ENCODE results near the gene CRYGC. TPM values are rescaled to one million over a fixed set of nuclear protein-coding genes. Genes with fewer than 3 reads are reported as not detected.
"Not testable (repeated sequence)": the region's sequence is repeated elsewhere in the genome, so short reads cannot be mapped to it uniquely, and the experiment has no call there.

The CRYGC gene, protein sequence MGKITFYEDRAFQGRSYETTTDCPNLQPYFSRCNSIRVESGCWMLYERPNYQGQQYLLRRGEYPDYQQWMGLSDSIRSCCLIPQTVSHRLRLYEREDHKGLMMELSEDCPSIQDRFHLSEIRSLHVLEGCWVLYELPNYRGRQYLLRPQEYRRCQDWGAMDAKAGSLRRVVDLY
- polyA plus RNA-seq (2013, experiment 1 of 2; ENCODE audit: insufficient read length): not detected
- not detected for polyA plus RNA-seq (2013, experiment 2 of 2; ENCODE audit: insufficient read length)

DNA sequence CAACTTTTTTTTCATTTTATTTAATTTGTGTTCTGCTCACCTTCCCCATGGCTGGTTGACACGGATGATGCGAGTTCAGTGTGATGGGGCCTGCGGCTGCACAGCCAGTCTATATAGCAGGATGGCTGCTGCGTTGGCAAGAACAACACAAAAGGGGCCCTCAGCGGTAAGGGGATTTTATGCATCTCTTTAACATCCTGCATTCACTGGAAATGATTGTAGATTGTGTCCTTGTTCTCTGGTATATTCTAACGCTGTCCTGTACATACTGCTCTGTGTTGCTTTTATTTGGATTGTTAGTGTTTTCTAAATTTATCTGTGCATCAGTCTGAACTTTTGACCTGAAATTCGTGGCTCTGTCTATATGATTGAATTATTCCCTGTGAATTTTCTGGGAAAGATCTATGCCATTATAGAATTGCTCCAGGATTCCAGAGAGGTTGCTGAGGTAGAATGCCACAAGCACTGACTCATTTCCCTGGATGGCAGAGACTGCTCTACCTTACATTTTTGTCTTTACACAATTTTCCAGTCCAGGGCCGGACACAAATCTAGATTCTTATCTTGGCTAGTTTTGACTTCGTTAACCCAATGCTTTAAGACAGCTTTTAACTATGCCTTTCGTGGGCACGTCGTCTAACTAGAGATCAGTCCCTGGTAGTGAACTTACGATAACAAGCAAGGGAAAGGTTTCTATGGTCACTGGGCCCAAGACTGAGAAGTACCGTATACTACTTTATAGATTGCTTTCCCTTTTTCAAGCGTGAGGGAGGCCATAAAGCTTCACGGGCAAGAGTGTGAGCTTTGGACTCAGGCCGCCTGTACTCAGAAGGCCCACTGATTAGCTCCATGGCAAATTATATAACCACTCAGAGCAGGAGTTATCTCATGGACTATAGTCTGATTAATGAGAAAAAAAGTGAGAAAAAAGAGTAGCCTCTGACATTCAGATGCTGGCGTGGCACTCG, at the start of gene CRYGC:
CRYGC (minus strand) TSS at position 85 of the 968 bp plus-strand sequence; CDS start at position 49, 36 bp downstream.
- DNase-seq: no peak

DNA sequence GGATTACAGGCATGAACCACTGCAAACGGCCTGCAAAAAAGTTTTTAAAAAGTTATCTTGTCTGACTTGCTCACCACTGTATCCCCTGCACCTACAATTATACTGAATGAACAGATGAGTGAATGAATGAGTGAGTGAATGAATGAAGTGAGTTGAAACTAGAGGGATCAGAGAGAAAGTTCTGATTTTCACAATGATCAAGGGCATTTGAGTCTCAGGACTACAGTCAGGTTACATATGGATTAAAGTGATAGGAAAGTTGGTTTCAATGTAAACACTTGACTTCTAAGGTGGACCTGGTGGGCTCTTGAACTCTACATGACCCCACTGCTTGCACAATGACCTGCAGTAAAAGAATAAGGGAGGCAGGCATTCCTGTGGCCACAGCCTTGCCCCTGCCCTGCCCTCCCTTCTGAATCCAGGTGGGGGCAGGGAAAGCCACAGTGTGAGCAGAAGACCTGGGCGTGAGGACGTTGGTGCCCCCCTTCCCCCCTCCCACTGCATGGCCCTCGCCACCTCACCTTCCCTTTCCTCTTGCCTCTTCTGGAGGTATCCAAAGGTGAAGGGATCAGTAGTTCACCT, 49.5 kb upstream of the CRYGC start:
- no peak for DNase-seq

DNA sequence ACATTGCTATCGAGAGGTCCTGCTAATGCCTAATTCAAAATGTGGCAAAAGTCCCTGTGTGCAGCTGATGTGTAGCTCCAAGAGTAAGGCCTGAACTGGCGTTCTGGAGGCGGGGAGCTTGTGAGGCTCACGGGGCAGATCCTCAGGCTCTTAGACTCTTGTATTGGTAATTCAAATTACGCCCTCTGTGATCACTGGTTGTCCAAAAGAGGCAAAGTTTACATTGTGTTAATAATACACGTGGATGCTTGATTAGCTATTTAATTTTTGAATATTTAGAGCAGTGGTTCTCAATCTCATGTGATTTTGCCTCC, 46.2 kb upstream of the CRYGC start:
- DNase-seq: no peak

DNA sequence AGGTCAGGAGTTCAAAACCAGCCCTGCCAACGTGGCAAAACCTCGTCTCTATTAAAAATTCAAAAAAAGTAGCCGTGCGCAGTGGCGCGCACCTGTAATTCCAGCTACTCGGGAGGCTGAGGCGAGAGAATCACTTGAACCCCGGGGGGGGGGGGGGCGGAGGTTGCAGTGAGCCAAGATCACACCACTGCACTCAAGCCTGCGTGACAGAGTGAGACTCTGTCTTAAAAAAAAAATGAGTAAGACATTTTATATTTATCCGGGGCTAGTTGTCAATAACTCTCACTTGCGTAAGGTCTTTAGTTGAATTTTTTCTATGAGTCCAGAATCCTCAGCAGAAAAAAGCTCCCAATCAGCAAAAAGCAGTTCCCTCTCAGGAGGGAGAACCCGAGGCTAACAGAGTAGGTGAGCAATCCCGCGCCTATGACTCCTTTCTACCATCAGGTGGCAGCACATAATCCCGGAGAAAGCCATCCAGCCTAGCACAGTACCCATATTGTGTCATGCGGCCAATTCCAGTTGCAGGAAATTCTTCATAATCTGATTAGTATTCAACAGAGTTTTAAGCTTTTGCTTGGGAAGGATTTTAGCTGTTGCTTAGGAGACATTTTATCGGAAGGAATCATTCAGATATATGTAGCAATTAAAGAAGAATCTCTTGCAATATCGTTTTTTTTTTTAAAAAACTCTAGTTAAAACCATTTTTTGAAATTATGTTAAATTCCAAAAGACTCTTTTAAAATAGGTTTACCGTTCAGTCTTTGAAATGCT, 45.6 kb upstream of the CRYGC start:
- peak; percentile 77 for DNase-seq

DNA sequence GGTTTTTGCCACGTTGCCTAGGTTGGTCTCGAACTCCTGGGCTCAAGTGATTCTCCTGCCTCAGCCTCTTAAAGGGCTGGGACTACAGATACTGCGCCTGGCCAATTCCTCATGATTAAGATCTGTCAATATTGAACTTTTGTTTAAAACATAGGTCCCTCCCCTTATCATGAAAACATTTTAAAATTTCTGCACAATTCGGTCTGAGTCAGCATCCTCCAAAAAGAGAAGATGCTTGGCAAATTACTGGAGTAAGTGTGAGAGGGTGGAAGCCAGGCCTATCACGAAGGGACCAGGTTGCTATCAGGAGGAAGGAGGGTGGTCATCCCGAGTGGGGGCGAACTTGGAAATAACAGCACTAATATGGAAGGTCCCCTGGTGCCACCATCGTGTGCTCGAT, 44.5 kb upstream of the CRYGC start:
- DNase-seq: no peak

DNA sequence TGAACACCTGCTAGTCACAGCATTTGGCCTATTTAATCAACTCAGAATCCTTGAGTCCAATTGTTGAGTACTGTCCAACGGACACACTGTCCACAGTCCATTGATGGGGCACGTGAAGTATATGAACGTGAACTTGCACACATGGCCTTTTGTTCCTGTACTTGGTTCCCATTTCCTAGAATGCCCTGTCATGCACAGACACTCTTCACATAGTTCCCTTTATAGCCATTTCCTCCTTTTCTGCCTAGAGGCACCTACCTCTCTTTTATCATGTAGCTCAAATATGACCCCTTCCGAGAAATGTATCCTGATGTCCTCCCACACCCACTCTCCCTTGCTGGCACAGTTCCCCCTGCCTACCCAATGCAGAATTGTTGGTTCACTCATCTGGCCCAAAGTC, 42.5 kb upstream of the CRYGC start:
- no peak for DNase-seq

DNA sequence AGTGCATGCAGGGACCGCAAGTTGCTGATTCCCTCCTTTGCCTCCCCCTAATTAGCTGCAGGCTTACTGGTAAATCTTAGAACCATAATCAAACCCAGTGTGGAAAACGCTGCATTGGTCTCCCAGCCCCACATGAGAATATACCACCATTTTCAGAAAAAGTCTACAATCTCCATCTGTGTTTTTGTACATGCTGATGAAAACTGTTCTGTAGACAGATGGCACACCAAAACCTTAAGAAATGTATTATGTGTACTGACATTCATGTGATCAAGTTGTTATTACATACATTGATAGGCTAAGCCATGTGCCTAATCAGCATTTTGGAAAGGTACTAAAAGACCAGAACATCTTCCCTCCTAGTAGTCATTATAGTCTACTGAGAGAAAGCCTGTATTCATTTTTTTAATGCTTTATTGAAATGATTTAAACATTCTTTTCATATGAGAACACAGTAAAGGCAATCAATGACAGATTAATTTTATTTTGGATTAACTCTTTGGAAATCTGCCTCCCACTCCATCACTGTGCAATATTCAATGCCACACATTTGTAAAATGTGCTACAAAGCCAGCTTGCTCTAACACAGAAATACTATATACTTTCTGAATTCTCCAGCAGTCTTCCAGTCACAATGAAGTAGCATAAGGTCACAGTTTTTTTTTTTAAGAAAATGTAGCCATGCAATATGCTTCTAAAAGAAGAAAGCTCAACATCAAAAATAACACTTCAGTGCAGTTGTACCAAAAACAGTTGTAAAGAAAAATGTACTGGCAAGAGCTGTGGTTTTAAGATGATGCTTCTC, 35.5 kb upstream of the CRYGC start:
- DNase-seq: no peak

DNA sequence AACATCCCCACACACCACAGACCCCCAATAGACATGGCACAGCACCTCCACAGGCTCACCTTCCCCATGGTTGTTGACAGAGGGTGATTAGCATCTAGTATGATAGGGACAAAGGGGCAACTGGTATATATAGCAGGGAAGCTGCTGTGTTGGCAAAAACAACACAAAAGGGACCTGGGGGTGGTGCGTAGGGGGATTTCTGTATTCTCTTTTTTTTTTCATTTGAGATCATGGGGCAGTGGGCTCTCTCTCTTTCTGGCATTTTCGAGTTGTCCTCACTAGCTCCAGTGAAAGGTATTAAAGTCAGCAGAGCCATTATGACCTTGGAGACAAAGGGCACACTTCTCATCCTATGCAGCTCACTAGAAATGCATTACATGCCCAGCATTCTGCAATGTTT, 33.9 kb upstream of the CRYGC start, which contains the start of gene CRYGA:
CRYGA (minus strand) TSS at position 101 of the 400 bp plus-strand sequence; CDS start at position 68, 33 bp downstream.
- no peak for DNase-seq

DNA sequence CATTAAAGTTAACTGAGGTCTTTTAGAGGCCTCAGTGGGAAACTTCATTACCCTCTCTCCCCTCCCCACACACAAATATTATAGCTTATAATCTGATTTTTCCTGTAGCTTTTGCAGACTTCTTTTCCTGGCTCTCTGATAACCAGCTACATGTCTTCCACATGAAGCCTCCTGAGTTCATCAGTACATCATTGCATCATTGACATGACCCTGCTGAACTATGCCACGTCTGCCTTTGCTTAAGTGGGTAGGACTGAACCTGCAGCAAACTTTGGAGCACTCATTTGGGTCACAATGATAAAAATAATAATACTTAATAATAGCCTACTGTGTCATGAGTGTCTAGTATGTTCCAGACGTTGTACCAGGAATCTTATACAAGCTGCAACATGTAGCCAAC, 26.8 kb upstream of the CRYGC start:
- DNase-seq: no peak

DNA sequence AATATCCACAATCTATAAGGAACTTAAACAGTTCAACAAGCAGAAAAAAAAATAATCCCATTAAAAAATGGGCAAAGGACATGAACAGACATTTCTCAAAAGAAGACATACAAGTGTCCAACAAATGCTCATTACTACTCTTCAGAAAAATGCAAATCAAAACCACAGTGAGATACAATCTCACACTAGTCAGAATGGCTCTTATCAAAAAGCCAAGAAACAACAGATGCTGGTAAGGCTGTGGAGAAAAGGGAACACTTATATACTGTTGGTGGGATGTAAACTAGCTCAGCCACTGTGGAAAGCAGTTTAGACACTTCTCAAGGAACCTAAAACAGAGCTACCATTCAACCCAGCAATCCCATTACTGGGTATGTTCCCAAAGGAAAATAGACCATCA, 23.5 kb upstream of the CRYGC start:
- DNase-seq: no peak

DNA sequence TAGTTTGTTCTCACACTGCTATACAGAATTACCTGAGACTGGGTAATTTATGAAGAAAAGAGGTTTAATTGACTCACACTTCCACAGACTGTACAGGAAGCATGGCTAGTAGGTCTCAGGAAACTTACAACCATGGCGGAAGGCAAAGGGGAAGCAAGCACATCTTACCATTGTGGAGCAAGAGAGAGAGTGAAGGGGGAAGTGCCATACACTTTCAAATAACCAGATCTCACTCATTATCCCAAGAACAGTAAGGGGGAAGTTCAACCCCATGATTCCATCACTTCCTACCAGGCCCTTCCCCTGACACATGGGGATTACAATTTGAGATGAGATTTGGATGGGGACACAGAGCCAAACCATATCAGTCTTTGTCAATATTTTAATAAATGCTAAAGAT, 21.3 kb upstream of the CRYGC start:
- no peak for DNase-seq

DNA sequence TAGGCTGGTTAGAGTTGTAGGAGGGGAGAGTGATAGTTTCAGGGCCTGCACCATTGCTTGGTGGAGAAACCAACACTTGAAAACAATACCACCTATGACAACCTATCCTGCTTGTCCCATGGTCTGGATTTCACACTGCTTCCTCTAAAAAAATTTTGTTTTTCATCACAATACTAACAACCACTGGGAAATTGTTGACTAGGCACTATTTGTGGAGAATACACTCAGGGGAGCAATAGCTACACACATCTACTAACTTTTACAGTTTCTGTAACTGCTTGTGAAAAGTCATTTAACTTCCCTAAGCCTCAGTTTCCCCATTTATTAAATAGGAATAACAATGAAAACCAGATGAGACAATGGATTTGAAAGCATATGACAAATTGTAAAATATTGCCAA, 20.5 kb upstream of the CRYGC start:
- no peak for DNase-seq

DNA sequence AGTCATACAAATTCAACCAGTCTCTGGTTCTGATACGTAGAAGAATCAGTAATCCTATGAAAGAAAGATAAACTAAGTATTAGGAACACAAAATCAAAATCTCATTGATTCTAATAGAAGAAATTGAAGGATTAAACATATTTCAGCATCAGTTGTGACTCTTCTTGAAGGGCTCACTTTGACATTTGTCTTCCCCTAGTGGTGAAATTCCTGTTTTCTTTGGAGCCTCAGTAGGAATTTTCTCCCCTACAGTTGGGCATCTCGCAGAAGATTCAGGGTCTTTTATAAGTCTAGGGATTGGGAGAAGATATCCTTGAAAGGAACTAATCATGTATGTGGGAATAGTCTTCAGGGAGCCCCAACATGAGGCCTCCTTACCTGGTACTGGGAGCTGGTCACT, 19.2 kb upstream of the CRYGC start:
- no peak for DNase-seq

DNA sequence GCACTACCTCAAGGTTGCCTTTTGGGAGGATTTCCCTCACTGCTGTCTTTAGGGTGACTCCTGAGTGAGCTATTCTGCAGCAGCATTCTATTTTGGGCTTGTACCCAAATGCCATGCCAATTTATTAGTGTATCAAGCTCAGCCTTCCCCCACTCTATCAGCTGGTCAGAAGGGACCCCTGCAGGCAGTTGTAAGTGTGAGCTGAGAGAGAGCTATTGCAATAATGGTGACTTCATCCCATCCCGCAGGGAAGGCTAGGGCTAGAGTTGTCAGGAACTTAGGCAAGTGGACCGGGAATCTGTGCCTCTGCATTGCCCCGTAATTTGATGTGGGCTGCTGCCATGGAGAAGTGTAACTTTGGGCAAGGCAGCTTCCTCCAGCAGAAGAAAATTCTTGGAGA, 18.1 kb upstream of the CRYGC start:
- no peak for DNase-seq

DNA sequence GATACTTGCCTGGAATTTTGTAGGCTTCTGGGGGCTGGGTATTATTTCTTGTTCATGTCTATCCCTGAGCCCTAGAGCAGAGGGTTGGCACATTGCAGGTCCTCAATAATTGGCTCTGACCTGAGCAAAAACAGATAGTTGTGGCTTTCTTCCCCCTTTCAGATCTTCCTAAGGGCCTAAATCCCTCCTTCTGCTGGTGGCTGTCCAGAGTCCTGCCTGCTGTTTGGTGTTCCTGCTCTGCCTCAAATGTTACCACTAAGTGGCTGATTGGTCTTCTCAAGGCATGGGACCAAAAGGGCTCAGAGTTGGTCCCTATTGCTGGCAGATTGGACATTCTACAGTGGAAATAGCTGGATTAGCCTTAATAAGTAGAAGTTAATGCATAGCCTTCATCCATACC, 17.4 kb upstream of the CRYGC start:
- DNase-seq: no peak

DNA sequence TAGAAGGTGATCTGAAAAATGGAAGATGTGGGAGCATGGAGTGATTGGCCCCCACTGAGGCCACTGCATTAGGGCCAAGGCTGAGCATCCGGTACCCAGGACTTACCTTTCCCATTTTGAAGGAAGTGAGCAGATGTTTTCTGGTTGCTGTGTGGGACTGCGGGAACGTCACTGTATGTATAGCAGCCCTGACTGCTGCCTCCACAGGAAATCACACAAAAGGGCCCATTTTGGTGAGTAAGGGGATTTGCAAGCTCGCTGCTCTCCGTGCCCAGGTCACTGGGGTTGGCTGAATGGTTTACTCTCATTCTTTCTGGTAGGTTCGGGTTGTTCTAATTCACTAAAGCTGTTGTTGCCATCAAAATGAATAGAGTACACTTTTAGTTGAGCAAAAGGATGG, 16.4 kb upstream of the CRYGC start, which contains the start of gene CRYGB:
CRYGB (minus strand) TSS at position 153 of the 400 bp plus-strand sequence; CDS start at position 115, 38 bp downstream.
- DNase-seq: no peak

DNA sequence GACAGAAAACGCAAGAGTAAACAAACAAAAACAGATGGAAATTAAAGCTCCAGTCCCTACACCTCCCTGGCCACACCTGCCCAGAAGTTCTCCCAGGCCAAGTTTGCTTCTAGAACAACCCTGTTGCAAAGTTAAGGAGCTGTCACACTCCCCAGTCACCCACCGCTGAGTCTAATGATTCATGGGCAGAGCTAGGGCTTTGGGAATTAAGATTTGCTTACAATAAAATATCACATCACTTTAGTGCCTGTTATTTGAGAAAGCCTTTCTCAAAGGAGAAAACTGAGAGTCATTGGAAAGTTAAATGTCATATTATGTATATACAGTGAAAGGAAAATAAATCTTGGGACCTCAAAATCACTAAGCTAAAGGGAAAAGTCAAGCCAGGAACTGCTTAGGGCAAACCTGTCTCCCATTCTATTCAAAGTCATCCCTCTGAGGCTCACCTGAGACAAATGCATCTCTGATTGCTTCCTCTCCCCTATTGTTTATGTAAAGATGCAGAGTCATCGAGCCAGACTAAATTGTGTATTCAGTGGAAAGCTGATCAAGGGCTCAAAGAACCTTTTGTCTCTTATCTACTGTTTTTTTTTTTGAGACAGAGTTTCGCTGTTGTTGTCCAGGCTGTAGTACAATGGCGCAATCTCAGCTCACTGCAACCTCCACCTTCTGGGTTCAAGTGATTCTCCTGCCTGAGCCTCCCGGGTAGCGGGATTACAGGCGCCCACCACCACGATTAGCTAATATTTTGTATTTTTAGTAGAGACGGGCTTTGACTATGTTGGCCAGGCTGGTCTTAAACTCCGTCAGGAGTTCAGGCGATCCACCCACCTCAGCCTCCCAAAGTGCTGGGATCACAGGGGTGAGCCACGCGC, 13.5 kb upstream of the CRYGC start:
- DNase-seq: no peak

DNA sequence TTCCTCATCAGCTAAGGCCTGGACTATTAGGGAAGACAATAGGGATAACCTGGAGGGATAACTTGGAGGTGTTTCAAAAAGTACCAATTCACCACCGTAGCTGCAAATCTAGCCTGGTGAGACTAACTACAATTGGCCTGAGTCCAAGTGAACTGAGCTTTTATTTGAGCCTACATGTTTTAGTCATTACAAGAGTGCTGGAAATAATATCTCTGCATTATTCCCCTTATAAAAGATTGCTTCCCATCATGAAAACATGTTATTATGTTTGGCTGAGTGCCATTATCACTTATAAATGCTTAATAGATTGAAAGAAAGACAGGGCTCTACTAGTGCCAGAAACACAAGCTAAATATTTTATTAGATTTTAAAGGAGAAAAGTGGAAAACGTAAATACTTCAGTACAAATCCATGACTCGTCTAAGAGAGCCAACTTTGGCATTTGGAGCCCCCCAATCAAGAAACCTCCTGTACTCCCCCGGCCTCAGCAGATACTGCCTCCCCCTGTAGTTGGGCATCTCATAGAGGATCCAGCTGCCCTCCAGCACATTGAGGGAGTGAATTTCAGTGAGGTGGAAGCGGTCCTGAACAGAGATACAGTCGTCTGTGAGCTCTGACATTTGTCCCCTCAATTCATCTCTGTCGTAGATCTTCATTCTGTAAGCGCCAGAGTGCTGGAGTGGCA, 12.8 kb upstream of the CRYGC start:
- peak; percentile 10 for DNase-seq

DNA sequence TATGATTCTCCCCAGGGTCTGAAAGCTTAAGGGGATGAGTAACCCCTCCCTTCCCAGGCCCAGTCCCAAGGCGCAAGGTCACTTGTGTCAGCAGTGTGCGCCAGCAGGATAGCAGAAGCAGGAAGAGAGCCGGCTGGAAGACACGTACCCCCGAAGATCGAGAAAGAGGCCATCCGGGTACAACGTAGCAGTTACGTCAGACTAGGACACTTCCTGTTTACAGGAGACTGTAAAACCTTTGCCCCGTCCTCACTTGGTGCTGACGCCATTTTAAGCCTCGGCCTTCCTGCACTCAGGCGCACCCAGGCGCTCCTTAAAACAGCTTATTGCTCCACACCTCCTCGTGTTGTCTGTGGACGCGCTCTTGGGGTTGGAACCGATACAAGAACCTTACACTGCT, 9.8 kb upstream of the CRYGC start:
- DNase-seq: no peak

DNA sequence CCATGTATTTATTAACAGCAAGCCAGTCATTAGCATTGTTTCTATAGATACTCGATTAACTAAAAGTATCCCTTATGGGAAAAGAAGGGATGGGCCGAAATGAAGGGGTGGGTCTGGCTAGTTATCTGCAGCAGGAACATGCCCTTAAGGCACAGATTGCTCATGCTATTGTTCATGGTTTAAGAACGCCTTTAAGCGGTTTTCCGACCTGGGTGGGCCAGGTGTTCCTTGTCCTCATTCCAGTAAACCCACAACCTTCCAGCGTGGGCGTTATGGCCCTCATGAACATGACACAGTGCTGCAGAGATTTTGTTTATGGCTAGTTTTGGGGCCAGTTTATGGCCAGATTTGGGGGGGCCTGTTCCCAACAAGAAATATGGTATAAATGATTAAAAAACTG, 8.7 kb upstream of the CRYGC start:
- not testable (repeated sequence) for DNase-seq
